Thoracic aorta (tissue), 2 donors: ENCODE results near the gene ETV1. TPM values are rescaled to one million over a fixed set of nuclear protein-coding genes. Genes with fewer than 3 reads are reported as not detected.

Experiments used
- ATAC-seq: fragments of 150-250 bp; one replicate; pipeline ENCODE4 v1.8.0; 2017; ENCODE audit warnings: low read depth; ENCODE audit not compliant: insufficient number of reproducible peaks, low FRiP score
- DNase-seq: peaks from one replicate; pipeline ENCODE4 v3.0.0-alpha.2; 2020; ENCODE audit warnings: low spot score
- H3K27ac ChIP-seq, 2 donors: fragments of 200-600 bp; sonication (generic); 1 replicate in 1 of 2; 2 replicates in 1 of 2; pipeline ENCODE4 v1.5.1; 2016; ENCODE audit warnings: mild to moderate bottlenecking in 2 of 2, moderate library complexity in 2 of 2
- H3K27me3 ChIP-seq: fragments of 200-600 bp; sonication (generic); replicated peaks from 2 replicates; pipeline ENCODE4 v1.6.0; 2016; ENCODE audit warnings: mild to moderate bottlenecking; ENCODE audit not compliant: insufficient read depth
- H3K36me3 ChIP-seq: fragments of 200-600 bp; sonication (generic); one replicate; pipeline ENCODE4 v1.5.1; 2016
- H3K4me1 ChIP-seq, 2 donors: fragments of 200-600 bp; sonication (generic); 1 replicate in 1 of 2; 2 replicates in 1 of 2; pipeline versions ENCODE4 v1.5.1 to v1.6.0; 2016; ENCODE audit warnings: low read depth in 2 of 2, mild to moderate bottlenecking in 1 of 2; ENCODE audit not compliant: control insufficient read depth in 1 of 2
- H3K4me3 ChIP-seq: fragments of 200-600 bp; sonication (generic); 2 replicates; pipeline ENCODE4 v1.5.1; 2016; ENCODE audit warnings: mild to moderate bottlenecking
- H3K9me3 ChIP-seq: fragments of 200-600 bp; sonication (generic); 2 replicates; pipeline ENCODE4 v1.5.1; 2016
- CTCF ChIP-seq: fragments of 200-600 bp; sonication (generic); IDR thresholded peaks from one replicate; pipeline ENCODE4 v1.5.1; 2019; ENCODE audit warnings: antibody characterized with exemption
- total RNA-seq, 2 donors: library from RNA; depleted of rRNA; stranded (reverse); fragments of >200 nt; gene quantifications; one replicate each; pipeline versions ENCODE4 v1.1.0 to v1.2.3, GENCODE V29; 2016

ETV1 gene
- total RNA-seq, 2 donors from 2014 or later = 5.9 to 8.7 TPM

- Histone ChIP-seq H3K9me3 (no peaks in the 10 kb centered on the region), H3K36me3 (no peaks in the 10 kb centered on the region), H3K27ac (no peak overlapping the region), H3K27me3 (no peaks in the 10 kb centered on the region), H3K4me1 (peaks cover 0 to 13% of the 10 kb centered on the region in 2 donors), H3K4me3 (no peak overlapping the region)
- DNase-seq (no peak), ATAC-seq (no peak)
- no peak for TF ChIP-seq CTCF
Measured at GRCh38 chr7:13848681-13849131, 140.8 kb downstream of the ETV1 start.

- Histone ChIP-seq H3K4me3 (no peak overlapping the region), H3K27me3 (no peaks in the 10 kb centered on the region), H3K4me1 (peaks cover 0 to 13% of the 10 kb centered on the region in 2 donors)
Measured at GRCh38 chr7:13846386-13846785, 143.1 kb downstream of the ETV1 start.

GRCh38 chr7:13845601-13846000, 143.9 kb downstream of the ETV1 start:
- Histone ChIP-seq H3K36me3 (no peaks in the 10 kb centered on the region), H3K27ac (no peak overlapping the region), H3K4me1 (peaks cover 0 to 13% of the 10 kb centered on the region in 2 donors), H3K27me3 (no peaks in the 10 kb centered on the region), H3K4me3 (no peak overlapping the region), H3K9me3 (no peaks in the 10 kb centered on the region)
- DNase-seq = no peak
- TF ChIP-seq CTCF = no peak
- no peak for ATAC-seq

More at GRCh38 chr7:13846386-13846785, 143.1 kb downstream of the ETV1 start:
- H3K9me3 ChIP-seq = no peaks in the 10 kb centered on the region
- TF ChIP-seq CTCF = no peak
- no peaks in the 10 kb centered on the region for H3K36me3 ChIP-seq
- no peak for ATAC-seq
- no peak for DNase-seq
- H3K27ac ChIP-seq = no peak overlapping the region

- Histone ChIP-seq H3K27me3 (no peaks in the 10 kb centered on the region), H3K36me3 (no peaks in the 10 kb centered on the region)
Measured at GRCh38 chr7:13844954-13845353, 144.5 kb downstream of the ETV1 start.

GRCh38 chr7:13841284-13841683, 148.2 kb downstream of the ETV1 start:
- no peak for TF ChIP-seq CTCF
- DNase-seq = no peak
- no peaks in the 10 kb centered on the region for H3K27me3 ChIP-seq
- no peak for ATAC-seq
- H3K4me1 ChIP-seq = no peaks in the 10 kb centered on the region
- no peak overlapping the region for H3K27ac ChIP-seq
- H3K9me3 ChIP-seq = no peaks in the 10 kb centered on the region
- no peak overlapping the region for H3K4me3 ChIP-seq
- H3K36me3 ChIP-seq = no peaks in the 10 kb centered on the region

More at GRCh38 chr7:13844954-13845353, 144.5 kb downstream of the ETV1 start:
- Histone ChIP-seq H3K27ac (no peak overlapping the region), H3K9me3 (no peaks in the 10 kb centered on the region), H3K4me1 (peaks cover 0 to 13% of the 10 kb centered on the region in 2 donors), H3K4me3 (no peak overlapping the region)
- TF ChIP-seq CTCF = no peak
- no peak for DNase-seq
- ATAC-seq = no peak
